IMR-90 (cell line): ENCODE measurements around the gene SHB. TPM values are rescaled to one million over a fixed set of nuclear protein-coding genes. Genes with fewer than 3 reads are reported as not detected.

Source experiments
- ATAC-seq: fragments of 200-7000 bp; cut with Tn5 transposase; 2 replicates; pipeline ENCODE4 v1.9.1; 2020; ENCODE audit warnings: low read depth, mild to moderate bottlenecking, moderate library complexity
- BruUV-seq: library from RNA; stranded (reverse); fragments of 400-500 nt; replicated peaks from 2 replicates; lab custom pipeline; 2021; lab: Mats Ljungman, UMichigan
- CTCF ChIA-PET: fragments of 300-600 bp; formaldehyde crosslinking; extraction: SDS; loops from one replicate; lab custom pipeline; 2021; ENCODE audit warnings: antibody characterized with exemption; lab: Yijun Ruan, JAX
- POLR2A ChIA-PET: fragments of 300-600 bp; sonication (Branson Sonifier 250); formaldehyde crosslinking; loops from one replicate; lab custom pipeline; 2022; ENCODE audit warnings: antibody characterized with exemption; ENCODE audit not compliant: unreplicated experiment; lab: Charles Lee
- DNase-seq: peaks from one replicate; pipeline ENCODE4 v3.0.0; 2013
- H2AFZ ChIP-seq: replicated peaks from 2 replicates; pipeline ENCODE3; 2013; ENCODE audit warnings: low read length, mild to moderate bottlenecking; ENCODE audit not compliant: poor library complexity
- H2AK5ac ChIP-seq: 2 replicates; pipeline ENCODE4 v1.6.1; 2013; ENCODE audit warnings: low read depth, low read length, inconsistent platforms
- H2AK9ac ChIP-seq: replicated peaks from 2 replicates; pipeline ENCODE3; 2013; ENCODE audit warnings: mild to moderate bottlenecking, low read depth, low read length, moderate library complexity; ENCODE audit not compliant: poor library complexity
- H2BK120ac ChIP-seq: 2 replicates; pipeline ENCODE4 v1.6.1; 2013; ENCODE audit warnings: low read depth, low read length, inconsistent platforms
- H2BK15ac ChIP-seq: 3 replicates; pipeline ENCODE4 v1.6.1; 2013; ENCODE audit warnings: low read depth, low read length, inconsistent platforms
- H2BK20ac ChIP-seq: 2 replicates; pipeline ENCODE4 v1.6.1; 2013; ENCODE audit warnings: low read depth, mild to moderate bottlenecking, inconsistent platforms, low read length, moderate library complexity
- H2BK5ac ChIP-seq: 2 replicates; pipeline ENCODE4 v1.6.1; 2013; ENCODE audit warnings: mild to moderate bottlenecking, low read depth, low read length, inconsistent platforms; ENCODE audit not compliant: poor library complexity, severe bottlenecking
- H3K14ac ChIP-seq: replicated peaks from 2 replicates; pipeline ENCODE4 v1.6.1; 2013; ENCODE audit warnings: low read depth, low read length, inconsistent platforms
- H3K18ac ChIP-seq: 2 replicates; pipeline ENCODE4 v1.6.1; 2013; ENCODE audit warnings: low read depth, low read length, control low read depth
- H3K23ac ChIP-seq: 2 replicates; pipeline ENCODE4 v1.6.1; 2013; ENCODE audit warnings: low read depth, low read length, inconsistent platforms
- H3K27ac ChIP-seq: 2 replicates; pipeline ENCODE4 v1.5.1; 2013; ENCODE audit warnings: mild to moderate bottlenecking, control low read depth, low read length; ENCODE audit not compliant: insufficient read depth
- H3K27me3 ChIP-seq: 2 replicates; pipeline ENCODE4 v1.6.1; 2013; ENCODE audit warnings: low read length; ENCODE audit not compliant: control insufficient read depth, insufficient read depth
- H3K36me3 ChIP-seq: 2 replicates; pipeline ENCODE4 v1.6.1; 2013; ENCODE audit warnings: low read length, mixed read lengths; ENCODE audit not compliant: control insufficient read depth, insufficient read depth
- H3K4ac ChIP-seq: 2 replicates; pipeline ENCODE4 v1.6.1; 2013; ENCODE audit warnings: low read depth, low read length, inconsistent platforms
- H3K4me1 ChIP-seq: 2 replicates; pipeline ENCODE4 v1.6.1; 2013; ENCODE audit warnings: low read length, mixed read lengths; ENCODE audit not compliant: control insufficient read depth, insufficient read depth
- H3K4me2 ChIP-seq: 2 replicates; pipeline ENCODE4 v1.6.1; 2013; ENCODE audit warnings: low read depth, mild to moderate bottlenecking, control low read depth, low read length, moderate library complexity
- H3K4me3 ChIP-seq: 2 replicates; pipeline ENCODE4 v1.5.1; 2013; ENCODE audit warnings: low read depth, mild to moderate bottlenecking, control low read depth, low read length, moderate library complexity; ENCODE audit not compliant: insufficient read depth
- H3K56ac ChIP-seq: 2 replicates; pipeline ENCODE4 v1.6.1; 2013; ENCODE audit warnings: low read length, inconsistent platforms; ENCODE audit not compliant: insufficient read depth; ENCODE audit errors: extremely low read depth
- H3K79me1 ChIP-seq, 2 experiments: 2 replicates each; pipeline ENCODE4 v1.6.1; 2013; ENCODE audit warnings: low read length in 2 of 2, inconsistent platforms in 1 of 2, low read depth in 1 of 2
- H3K9ac ChIP-seq: 2 replicates; pipeline ENCODE4 v1.6.1; 2013; ENCODE audit warnings: low read depth, low read length, control low read depth
- H3K9me1 ChIP-seq: 2 replicates; pipeline ENCODE4 v1.6.1; 2013; ENCODE audit warnings: low read length, inconsistent platforms; ENCODE audit not compliant: insufficient read depth
- H3K9me3 ChIP-seq: 2 replicates; pipeline ENCODE4 v1.6.1; 2013; ENCODE audit warnings: low read length; ENCODE audit not compliant: control insufficient read depth, insufficient read depth
- H4K20me1 ChIP-seq: 2 replicates; pipeline ENCODE4 v1.6.1; 2013; ENCODE audit warnings: low read length, inconsistent platforms; ENCODE audit not compliant: insufficient read depth
- H4K5ac ChIP-seq: 2 replicates; pipeline ENCODE4 v1.6.1; 2013; ENCODE audit warnings: mild to moderate bottlenecking, low read depth, low read length, control low read depth
- H4K8ac ChIP-seq, 2 experiments: 2 replicates each; pipeline ENCODE4 v1.6.1; 2013; ENCODE audit warnings: low read depth in 2 of 2, low read length in 2 of 2, control low read depth in 1 of 2, inconsistent platforms in 1 of 2
- H4K91ac ChIP-seq: 2 replicates; pipeline ENCODE4 v1.6.1; 2013; ENCODE audit warnings: low read depth, low read length, inconsistent platforms; ENCODE audit not compliant: insufficient read depth
- CHD1 ChIP-seq: IDR thresholded peaks from 2 replicates; pipeline ENCODE4 v1.6.1; 2012; ENCODE audit warnings: low read depth, low read length, improper control_type of control experiment
- MXI1 ChIP-seq: IDR thresholded peaks from 2 replicates; pipeline ENCODE4 v1.6.1; 2012; ENCODE audit warnings: low read depth, mild to moderate bottlenecking, low read length, moderate library complexity, borderline replicate concordance
- POLR2A ChIP-seq: IDR thresholded peaks from 2 replicates; pipeline ENCODE4 v1.6.1; 2012; ENCODE audit warnings: mild to moderate bottlenecking, low read depth, low read length
- RAD21 ChIP-seq: IDR thresholded peaks from 2 replicates; pipeline ENCODE4 v1.6.1; 2012; ENCODE audit warnings: low read length, improper control_type of control experiment
- SMC3 ChIP-seq: fragments of 150-350 bp; IDR thresholded peaks from 2 replicates; pipeline ENCODE4 v1.6.1; 2016; ENCODE audit warnings: low read depth, mild to moderate bottlenecking, antibody characterized with exemption, low read length, moderate library complexity
- WGBS, 2 experiments: methylation state at CpG; one replicate each; pipeline versions ENCODE4 v1.1.5 to v1.1.7; 2013; ENCODE audit warnings: missing lambda C conversion rate in 2 of 2; ENCODE audit not compliant: insufficient read length in 1 of 2; ENCODE audit errors: extremely low coverage in 2 of 2; 5-methylcytosine and 5-hydroxymethylcytosine counted together
- dilution Hi-C: fragments of 300-500 bp; cut with HindIII; formaldehyde crosslinking; loops from one replicate; pipeline ENCODE4 v1.14.3; 2018; ENCODE audit warnings: low sequenced_read_pairs; ENCODE audit not compliant: unreplicated experiment
- in situ Hi-C: fragments of 300-500 bp; cut with MboI; formaldehyde crosslinking; loops from 3 replicates; pipeline ENCODE4 v1.14.3; 2019; ENCODE audit warnings: low sequenced_read_pairs, inconsistent platforms, mixed read lengths
- intact Hi-C: fragments of 100-400 bp; cut with micrococcal nuclease; formaldehyde crosslinking; loops from 2 replicates; pipeline ENCODE4 v1.10.0; 2022
- polyA plus RNA-seq, 3 experiments: library from polyadenylated mRNA; depleted of rRNA; stranded (reverse); fragments of >200 nt; gene quantifications; 2 replicates each; pipeline ENCODE4 v1.2.3, GENCODE V29; 2012; ENCODE audit warnings: low replicate concordance in 1 of 3
- total RNA-seq: library from RNA; depleted of rRNA; stranded (reverse); fragments of >200 nt; gene quantifications from 2 replicates; pipeline ENCODE4 v1.2.3, GENCODE V29; 2012
- TF ChIP-seq, protein P1 (sequence below): fragments of 150-350 bp; IDR thresholded peaks from 2 replicates; pipeline ENCODE4 v1.6.1; 2016; ENCODE audit warnings: low read depth, mild to moderate bottlenecking, low read length, moderate library complexity, borderline replicate concordance

SHB gene
- total and polyA plus RNA-seq, 2 of the 4 experiments (the other 2 are of a cell fraction), result 6.1 to 20.4 TPM

DNA sequence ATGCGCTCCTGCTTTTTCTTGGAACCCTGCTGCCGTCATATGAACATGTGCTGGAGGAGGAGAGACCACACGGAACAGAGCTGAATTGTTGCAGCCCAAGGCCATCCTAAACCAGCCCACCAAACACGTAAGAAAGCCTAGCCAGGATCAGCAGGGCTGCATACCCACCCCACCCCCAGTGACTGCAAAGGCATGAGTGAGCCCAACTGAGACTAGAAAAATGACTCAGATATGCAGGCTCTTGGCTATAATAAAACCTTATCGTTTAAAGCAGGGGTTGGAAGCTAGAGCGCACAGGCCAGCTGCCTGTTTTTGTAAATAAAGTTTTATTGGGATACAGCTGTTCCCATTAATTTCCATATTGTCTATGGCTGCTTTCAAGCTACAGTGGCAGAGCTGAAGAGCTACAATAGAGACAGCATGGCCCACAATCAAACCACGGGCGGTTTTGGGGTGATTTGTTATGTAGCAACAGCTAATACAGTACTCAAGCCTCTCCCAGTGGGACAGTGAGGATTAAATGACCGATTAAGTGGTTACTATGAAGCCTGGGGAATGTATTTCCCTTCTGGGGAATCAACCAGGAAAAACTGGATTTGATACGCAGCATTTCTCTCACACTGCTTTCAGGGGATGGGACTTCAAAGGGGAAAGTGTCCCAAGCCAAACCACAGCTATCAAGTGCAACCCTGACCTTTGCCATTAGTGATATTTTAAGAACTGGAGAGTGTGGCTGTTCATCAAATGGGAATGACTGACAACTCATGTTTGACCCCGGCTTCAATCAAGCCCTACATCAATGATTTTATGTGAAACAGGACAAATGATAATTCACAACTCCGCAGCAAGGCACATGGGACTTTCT is 6.3 kb downstream of the SHB start:
- Histone ChIP-seq H2BK120ac (no peak overlapping the region), H3K4me3 (no peak overlapping the region), H3K9ac (no peak overlapping the region), H3K4me1 (peaks cover 51% of the 10 kb centered on the region), H3K4ac (peak overlapping the region; percentile 0), H2BK15ac (peak overlapping the region; percentile 29; the same call in 1 of the 3 replicates), H3K36me3 (peaks cover 32% of the 10 kb centered on the region), H3K23ac (peak overlapping the region; percentile 41; the same call in 1 of the 2 replicates), H2BK20ac (no peak overlapping the region), H3K18ac (no peak overlapping the region), H3K27me3 (no peaks in the 10 kb centered on the region), H3K79me1 (peaks cover 0 to 83% of the 10 kb centered on the region in 2 experiments; a peak in 3 of 4 replicates), H4K5ac (no peak overlapping the region), H2AFZ (no peak overlapping the region), H3K9me1 (peaks cover 56% of the 10 kb centered on the region), H4K20me1 (peaks cover 96% of the 10 kb centered on the region), H3K27ac (peak overlapping the region; percentile 39), H4K8ac (peak overlapping the region in 1 of 2 experiments; percentile 36; a peak in 1 of 4 replicates), H3K14ac (peak overlapping the region; percentile 16), H3K56ac (no peak overlapping the region), H4K91ac (no peak overlapping the region), H3K4me2 (peak overlapping the region; percentile 13), H3K9me3 (no peaks in the 10 kb centered on the region), H2AK5ac (peak overlapping the region; percentile 61), H2BK5ac (peak overlapping the region; percentile 6), H2AK9ac (no peak overlapping the region)
- TF ChIP-seq MXI1 (no peak), RAD21 (peak; percentile 10; the same call in 1 of the 2 replicates), POLR2A (no peak), CHD1 (no peak), SMC3 (0 out of 2 replicates have a peak, but pooled peaks have one; percentile 13)
- TF ChIP-seq, protein P1, sequence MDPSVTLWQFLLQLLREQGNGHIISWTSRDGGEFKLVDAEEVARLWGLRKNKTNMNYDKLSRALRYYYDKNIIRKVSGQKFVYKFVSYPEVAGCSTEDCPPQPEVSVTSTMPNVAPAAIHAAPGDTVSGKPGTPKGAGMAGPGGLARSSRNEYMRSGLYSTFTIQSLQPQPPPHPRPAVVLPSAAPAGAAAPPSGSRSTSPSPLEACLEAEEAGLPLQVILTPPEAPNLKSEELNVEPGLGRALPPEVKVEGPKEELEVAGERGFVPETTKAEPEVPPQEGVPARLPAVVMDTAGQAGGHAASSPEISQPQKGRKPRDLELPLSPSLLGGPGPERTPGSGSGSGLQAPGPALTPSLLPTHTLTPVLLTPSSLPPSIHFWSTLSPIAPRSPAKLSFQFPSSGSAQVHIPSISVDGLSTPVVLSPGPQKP, result no peak
- in situ Hi-C loops, result loop anchor here (5.0 to 25.0 kb wide), 3 partner anchors 40 to 575 kb away; partner anchors contain the start of gene POLR1E
- no TSS peak for BruUV-seq
- ChIA-PET CTCF (interaction anchor here (0.6 to 2.3 kb wide), 4 partner anchors 45 to 646 kb away, joined by 3 to 8 read pairs (median 6); no protein-coding TSS in a partner anchor), POLR2A (interaction anchor here (0.6 kb wide), 2 partner anchors 10 to 280 kb away, joined by 7 to 10 read pairs; no protein-coding TSS in a partner anchor)
- intact Hi-C loops, result loop anchor here (2.0 kb wide), 1 partner anchor 90 kb away; no protein-coding TSS in a partner anchor
- WGBS, 2 experiments, result no CpG with 5 or more reads among the region's 12 CpGs
- ATAC-seq (peak; percentile 40), DNase-seq (peak; percentile 84)
- dilution Hi-C loops, result loop anchor here (25.0 kb wide), 1 partner anchor 125 kb away; no protein-coding TSS in a partner anchor
